ENCODE measurements around the gene WTIP.

The WTIP gene

GRCh38 chr19:34471906-34472700 is 9.5 kb upstream of the WTIP start:
- TF ChIP-seq CTCF (IDR thresholded peaks at IDR 0.05; ENCODE audit: low read length): no peak
- TF ChIP-seq EZH2 (IDR thresholded peaks at IDR 0.05; ENCODE audit: borderline replicate concordance, low read length): no peak
- Histone ChIP-seq H3F3A (ENCODE audit: insufficient read depth, low read length) (no peaks in the 10 kb centered on the region), H3K4me2 (ENCODE audit: low read length) (no peak overlapping the region), H3K4me3 (ENCODE audit: low read depth, low read length, poor library complexity, severe bottlenecking) (no peak overlapping the region), H2AFZ (ENCODE audit: low read length) (no peak overlapping the region), H3K9me2 (ENCODE audit: low read depth, low read length) (no peaks in the 10 kb centered on the region), H3K9ac (ENCODE audit: low read length) (no peak overlapping the region), H3K36me3 (ENCODE audit: insufficient read depth, low read length) (peaks cover 71% of the 10 kb centered on the region), H3K4me1 (ENCODE audit: insufficient read depth, low read length, severe bottlenecking) (no peaks in the 10 kb centered on the region), H3K27me3 (ENCODE audit: insufficient read depth, low read length) (no peaks in the 10 kb centered on the region), H3K9me3 (ENCODE audit: low read length) (no peaks in the 10 kb centered on the region), H3K79me2 (ENCODE audit: insufficient read depth, low read length) (no peaks in the 10 kb centered on the region), H4K20me1 (ENCODE audit: insufficient read depth, low read length) (no peaks in the 10 kb centered on the region), H3K27ac (ENCODE audit: low read depth, low read length, poor library complexity, severe bottlenecking) (no peak overlapping the region)

GRCh38 chr19:34474233-34474989 is 7.1 kb upstream of the WTIP start:
- Histone ChIP-seq H3K9ac (ENCODE audit: low read length) (no peak overlapping the region), H4K20me1 (ENCODE audit: insufficient read depth, low read length) (no peaks in the 10 kb centered on the region), H3F3A (ENCODE audit: insufficient read depth, low read length) (no peaks in the 10 kb centered on the region), H2AFZ (ENCODE audit: low read length) (no peak overlapping the region), H3K9me2 (ENCODE audit: low read depth, low read length) (no peaks in the 10 kb centered on the region), H3K9me3 (ENCODE audit: low read length) (no peaks in the 10 kb centered on the region), H3K27me3 (ENCODE audit: insufficient read depth, low read length) (no peaks in the 10 kb centered on the region), H3K36me3 (ENCODE audit: insufficient read depth, low read length) (peaks cover 48% of the 10 kb centered on the region), H3K4me3 (ENCODE audit: low read depth, low read length, poor library complexity, severe bottlenecking) (no peak overlapping the region), H3K27ac (ENCODE audit: low read depth, low read length, poor library complexity, severe bottlenecking) (no peak overlapping the region), H3K4me1 (ENCODE audit: insufficient read depth, low read length, severe bottlenecking) (no peaks in the 10 kb centered on the region), H3K4me2 (ENCODE audit: low read length) (no peak overlapping the region), H3K79me2 (ENCODE audit: insufficient read depth, low read length) (no peaks in the 10 kb centered on the region)
- TF ChIP-seq EZH2 (IDR thresholded peaks at IDR 0.05; ENCODE audit: borderline replicate concordance, low read length) (no peak), CTCF (IDR thresholded peaks at IDR 0.05; ENCODE audit: low read length) (no peak)

- no peak overlapping the region for H3K4me3 ChIP-seq (ENCODE audit: low read depth, low read length, poor library complexity, severe bottlenecking)
- no peaks in the 10 kb centered on the region for H3K9me2 ChIP-seq (ENCODE audit: low read depth, low read length)
- H3K27me3 ChIP-seq (ENCODE audit: insufficient read depth, low read length): no peaks in the 10 kb centered on the region
- TF ChIP-seq CTCF (IDR thresholded peaks at IDR 0.05; ENCODE audit: low read length) (no peak), EZH2 (IDR thresholded peaks at IDR 0.05; ENCODE audit: borderline replicate concordance, low read length) (no peak)
- peaks cover 39% of the 10 kb centered on the region for H3K36me3 ChIP-seq (ENCODE audit: insufficient read depth, low read length)
- no peaks in the 10 kb centered on the region for H3K9me3 ChIP-seq (ENCODE audit: low read length)
- H3K4me2 ChIP-seq (ENCODE audit: low read length): no peak overlapping the region
- no peaks in the 10 kb centered on the region for H3K79me2 ChIP-seq (ENCODE audit: insufficient read depth, low read length)
- H3K27ac ChIP-seq (ENCODE audit: low read depth, low read length, poor library complexity, severe bottlenecking): no peak overlapping the region
- no peaks in the 10 kb centered on the region for H4K20me1 ChIP-seq (ENCODE audit: insufficient read depth, low read length)
- H3F3A ChIP-seq (ENCODE audit: insufficient read depth, low read length): no peaks in the 10 kb centered on the region
- H3K4me1 ChIP-seq (ENCODE audit: insufficient read depth, low read length, severe bottlenecking): no peaks in the 10 kb centered on the region
- no peak overlapping the region for H2AFZ ChIP-seq (ENCODE audit: low read length)
- H3K9ac ChIP-seq (ENCODE audit: low read length): no peak overlapping the region
Observed at GRCh38 chr19:34475026-34475974, 6.3 kb upstream of the WTIP start.

Measured in OCI-LY1 (cell line).